Body of pancreas (tissue), 4 donors: Measurements from ENCODE around the gene WNT3.

Experiments
- CTCF ChIP-seq, 7 experiments: fragments of 450-650 bp in 4 of 7; fragments of 200-600 bp in 3 of 7; sonication (generic) in 3 of 7; IDR thresholded peaks; one replicate each; pipeline ENCODE4 v1.5.1; 2016 to 2019; ENCODE audit warnings: antibody characterized with exemption in 7 of 7
- POLR2A ChIP-seq, 3 donors: fragments of 450-650 bp; IDR thresholded peaks; one replicate each; pipeline ENCODE4 v1.6.1; 2016; ENCODE audit warnings: antibody characterized with exemption in 3 of 3, mild to moderate bottlenecking in 2 of 3

DNA sequence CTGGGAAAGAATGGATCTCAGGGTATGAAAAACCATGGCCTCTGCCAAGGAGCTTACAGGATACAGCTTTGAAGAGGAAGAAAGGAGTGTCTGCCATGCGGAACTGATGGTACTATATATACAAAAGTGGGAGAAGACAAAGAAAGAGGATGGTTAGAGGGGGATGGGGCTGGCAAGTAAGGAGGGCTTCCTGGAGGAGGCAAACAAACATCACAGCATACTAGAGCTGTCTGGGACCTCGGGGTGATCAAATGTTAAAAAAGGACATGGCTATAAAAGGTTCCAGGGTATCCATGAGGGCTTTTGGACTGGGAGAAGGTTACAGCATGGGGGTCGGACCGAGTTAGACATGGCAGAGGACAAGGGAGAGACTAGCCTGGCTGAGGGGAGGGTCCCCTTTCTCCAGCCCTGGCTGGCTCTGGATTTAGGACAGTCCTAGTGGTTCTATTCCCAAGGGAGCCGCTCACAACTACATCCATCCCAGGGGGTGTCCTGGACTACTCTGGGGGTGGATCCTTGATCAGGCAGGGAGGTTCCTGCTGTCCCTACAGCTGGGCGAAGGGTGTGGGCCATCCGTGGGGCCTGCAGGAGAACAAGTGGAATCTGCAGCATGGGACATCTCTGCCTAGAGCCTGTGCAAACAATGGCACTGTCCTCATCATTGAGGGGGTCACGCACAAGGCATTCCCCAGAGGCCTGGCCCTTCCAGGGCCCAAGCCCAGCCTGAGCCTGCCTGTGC lies 45.1 kb upstream of the WNT3 start:
- no peak for TF ChIP-seq CTCF (IDR thresholded peaks at IDR 0.05)
- no peak for TF ChIP-seq POLR2A (IDR thresholded peaks at IDR 0.05)
